Astrocyte (in vitro differentiated cells and primary cell): Measurements from ENCODE around the gene SYDE1. TPM values are rescaled to one million over a fixed set of nuclear protein-coding genes. Genes with fewer than 3 reads are reported as not detected.

Experiments used
- DNase-seq: peaks from one replicate; pipeline ENCODE4 v3.0.0-alpha.2; 2010; ENCODE audit warnings: low read depth
- FAIRE-seq: peaks from 2 replicates; lab custom pipeline; 2011; peaks lifted over from hg19 to GRCh38; lab: Jason Lieb, UNC
- H2AFZ ChIP-seq: 2 replicates; pipeline ENCODE4 v1.6.0; 2012; ENCODE audit warnings: low read depth, low read length, inconsistent platforms
- H3K27ac ChIP-seq: 2 replicates; pipeline ENCODE4 v1.5.1; 2011; ENCODE audit warnings: low read depth, low read length, inconsistent platforms
- H3K27me3 ChIP-seq: 2 replicates; pipeline ENCODE4 v1.6.0; 2011; ENCODE audit warnings: low read length, inconsistent platforms; ENCODE audit not compliant: insufficient read depth
- H3K36me3 ChIP-seq: 2 replicates; pipeline ENCODE4 v1.5.1; 2011; ENCODE audit warnings: low read length, inconsistent platforms; ENCODE audit not compliant: insufficient read depth
- H3K4me1 ChIP-seq: 2 replicates; pipeline ENCODE4 v1.5.1; 2011; ENCODE audit warnings: low read length, inconsistent platforms; ENCODE audit not compliant: insufficient read depth
- H3K4me2 ChIP-seq: 2 replicates; pipeline ENCODE4 v1.6.0; 2012; ENCODE audit warnings: low read length, inconsistent platforms
- H3K4me3 ChIP-seq: 2 replicates; pipeline ENCODE4 v1.5.1; 2011; ENCODE audit warnings: low read depth, mild to moderate bottlenecking, low read length, inconsistent platforms; ENCODE audit not compliant: insufficient read depth
- H3K79me2 ChIP-seq: 2 replicates; pipeline ENCODE4 v1.6.0; 2012; ENCODE audit warnings: mild to moderate bottlenecking, low read length, inconsistent platforms; ENCODE audit not compliant: insufficient read depth
- H3K9ac ChIP-seq: 2 replicates; pipeline ENCODE4 v1.6.0; 2012; ENCODE audit warnings: mild to moderate bottlenecking, low read length, inconsistent platforms
- H3K9me3 ChIP-seq: 2 replicates; pipeline ENCODE4 v1.5.1; 2012; ENCODE audit warnings: low read depth, mild to moderate bottlenecking, low read length, inconsistent platforms; ENCODE audit not compliant: insufficient read depth
- H4K20me1 ChIP-seq: 2 replicates; pipeline ENCODE4 v1.6.0; 2012; ENCODE audit warnings: low read length, inconsistent platforms; ENCODE audit not compliant: insufficient read depth
- H3K27ac Mint-ChIP-seq: one replicate; pipeline ENCODE4 v1.8.0; 2021; ENCODE audit warnings: mild to moderate bottlenecking, mixed read lengths; ENCODE audit not compliant: unreplicated experiment
- H3K27me3 Mint-ChIP-seq: one replicate; pipeline ENCODE4 v1.8.0; 2021; ENCODE audit warnings: low read depth, mixed read lengths; ENCODE audit not compliant: unreplicated experiment
- H3K36me3 Mint-ChIP-seq: one replicate; pipeline ENCODE4 v1.8.0; 2021; ENCODE audit warnings: low read depth, mixed read lengths; ENCODE audit not compliant: unreplicated experiment
- H3K4me1 Mint-ChIP-seq: one replicate; pipeline ENCODE4 v1.8.0; 2021; ENCODE audit warnings: low read depth, mixed read lengths; ENCODE audit not compliant: unreplicated experiment
- H3K4me3 Mint-ChIP-seq: one replicate; pipeline ENCODE4 v1.8.0; 2021; ENCODE audit warnings: mild to moderate bottlenecking, moderate library complexity, mixed read lengths; ENCODE audit not compliant: unreplicated experiment
- H3K9me3 Mint-ChIP-seq: one replicate; pipeline ENCODE4 v1.8.0; 2021; ENCODE audit warnings: mild to moderate bottlenecking, mixed read lengths; ENCODE audit not compliant: unreplicated experiment
- CTCF ChIP-seq: IDR thresholded peaks from 2 replicates; pipeline ENCODE4 v1.5.1; 2011; ENCODE audit warnings: low read depth, mild to moderate bottlenecking, inconsistent platforms, low read length, moderate library complexity; ENCODE audit not compliant: insufficient read depth
- EZH2 ChIP-seq: IDR thresholded peaks from 2 replicates; pipeline ENCODE4 v1.6.1; 2012; ENCODE audit warnings: mild to moderate bottlenecking, low read length, inconsistent platforms; ENCODE audit not compliant: insufficient read depth
- total RNA-seq: library from RNA; stranded (reverse); gene quantifications from 2 replicates; pipeline ENCODE4 v1.2.1, GENCODE V29; 2021

SYDE1 gene
- total RNA-seq, 1 donor from 2014 or later: 40.6 TPM

GRCh38 chr19:15120135-15121026, 13.2 kb downstream of the SYDE1 start:
- no peak for DNase-seq
- no peak overlapping the region for H2AFZ ChIP-seq

GRCh38 chr19:15122331-15123030, 15.3 kb downstream of the SYDE1 start:
- Histone ChIP-seq H3K9ac (no peak overlapping the region), H2AFZ (no peak overlapping the region), H3K79me2 (peaks cover 20% of the 10 kb centered on the region), H3K4me2 (no peak overlapping the region), H3K4me3 (no peak overlapping the region), H3K4me1 (peaks cover 15% of the 10 kb centered on the region), H3K27ac (no peak overlapping the region), H4K20me1 (peaks cover 7% of the 10 kb centered on the region), H3K9me3 (no peaks in the 10 kb centered on the region), H3K36me3 (peaks cover 6% of the 10 kb centered on the region), H3K27me3 (no peaks in the 10 kb centered on the region)
- no peak overlapping the region for H3K27ac Mint-ChIP-seq
- no peaks in the 10 kb centered on the region for H3K27me3 Mint-ChIP-seq
- TF ChIP-seq CTCF (no peak), EZH2 (no peak)
- H3K4me1 Mint-ChIP-seq: peaks cover 4% of the 10 kb centered on the region
- H3K4me3 Mint-ChIP-seq: no peak overlapping the region
- H3K36me3 Mint-ChIP-seq: peaks cover 23% of the 10 kb centered on the region
- DNase-seq (no peak), FAIRE-seq (no peak)
- H3K9me3 Mint-ChIP-seq: no peaks in the 10 kb centered on the region

More at GRCh38 chr19:15120135-15121026, 13.2 kb downstream of the SYDE1 start:
- Histone ChIP-seq H3K4me1 (peaks cover 15% of the 10 kb centered on the region), H3K4me2 (no peak overlapping the region), H3K79me2 (peaks cover 18% of the 10 kb centered on the region), H3K27me3 (no peaks in the 10 kb centered on the region), H3K4me3 (no peak overlapping the region), H4K20me1 (peaks cover 9% of the 10 kb centered on the region), H3K9ac (no peak overlapping the region), H3K27ac (no peak overlapping the region), H3K36me3 (peaks cover 8% of the 10 kb centered on the region), H3K9me3 (no peaks in the 10 kb centered on the region)
- H3K27me3 Mint-ChIP-seq: no peaks in the 10 kb centered on the region
- TF ChIP-seq CTCF: no peak
- no peak for TF ChIP-seq EZH2
- peak overlapping the region; percentile 6 for H3K27ac Mint-ChIP-seq
- H3K4me3 Mint-ChIP-seq: no peak overlapping the region
- no peak for FAIRE-seq
- peaks cover 4% of the 10 kb centered on the region for H3K4me1 Mint-ChIP-seq
- H3K36me3 Mint-ChIP-seq: peaks cover 28% of the 10 kb centered on the region
- no peaks in the 10 kb centered on the region for H3K9me3 Mint-ChIP-seq
